ENCODE data around the gene RANBP17. TPM values are rescaled to one million over a fixed set of nuclear protein-coding genes. Genes with fewer than 3 reads are reported as not detected.
"Not testable (repeated sequence)": the region's sequence is repeated elsewhere in the genome, so short reads cannot be mapped to it uniquely, and the experiment has no call there.

RANBP17 gene
- total RNA-seq, 2 donors from 2014 or later = 5.4 to 19.8 TPM

DNA sequence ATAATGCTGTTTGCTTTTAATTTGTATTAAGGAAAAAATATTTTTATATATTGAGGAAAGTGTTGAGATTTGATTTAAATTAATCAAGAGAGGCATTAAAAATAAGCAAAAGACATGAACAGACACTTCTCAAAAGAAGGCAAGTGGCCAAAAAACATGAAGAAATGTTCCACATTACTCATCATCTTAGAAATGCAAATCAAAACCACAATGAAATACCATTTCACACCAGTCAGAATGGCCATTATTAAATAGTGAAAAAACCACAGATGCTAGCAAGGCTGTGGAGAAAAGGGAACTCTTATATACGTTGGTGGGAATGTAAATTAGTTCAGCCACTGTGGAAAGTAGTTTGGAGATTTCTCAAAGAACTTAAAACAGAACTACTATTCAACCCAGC, 45.9 kb downstream of the RANBP17 start:
- WGBS = 83% methylated on average over 1 of the region's 1 CpG
- Histone ChIP-seq H3K4me1 (replicated peaks) (no peaks in the 10 kb centered on the region), H3K4me3 (no peak overlapping the region), H3K27me3 (replicated peaks; ENCODE audit: insufficient read depth) (no peaks in the 10 kb centered on the region), H3K36me3 (no peaks in the 10 kb centered on the region), H3K27ac (no peak overlapping the region), H3K9me3 (no peaks in the 10 kb centered on the region)
- intact Hi-C loops (cut with DNase I) = no loop called here
- TF ChIP-seq, protein P1, sequence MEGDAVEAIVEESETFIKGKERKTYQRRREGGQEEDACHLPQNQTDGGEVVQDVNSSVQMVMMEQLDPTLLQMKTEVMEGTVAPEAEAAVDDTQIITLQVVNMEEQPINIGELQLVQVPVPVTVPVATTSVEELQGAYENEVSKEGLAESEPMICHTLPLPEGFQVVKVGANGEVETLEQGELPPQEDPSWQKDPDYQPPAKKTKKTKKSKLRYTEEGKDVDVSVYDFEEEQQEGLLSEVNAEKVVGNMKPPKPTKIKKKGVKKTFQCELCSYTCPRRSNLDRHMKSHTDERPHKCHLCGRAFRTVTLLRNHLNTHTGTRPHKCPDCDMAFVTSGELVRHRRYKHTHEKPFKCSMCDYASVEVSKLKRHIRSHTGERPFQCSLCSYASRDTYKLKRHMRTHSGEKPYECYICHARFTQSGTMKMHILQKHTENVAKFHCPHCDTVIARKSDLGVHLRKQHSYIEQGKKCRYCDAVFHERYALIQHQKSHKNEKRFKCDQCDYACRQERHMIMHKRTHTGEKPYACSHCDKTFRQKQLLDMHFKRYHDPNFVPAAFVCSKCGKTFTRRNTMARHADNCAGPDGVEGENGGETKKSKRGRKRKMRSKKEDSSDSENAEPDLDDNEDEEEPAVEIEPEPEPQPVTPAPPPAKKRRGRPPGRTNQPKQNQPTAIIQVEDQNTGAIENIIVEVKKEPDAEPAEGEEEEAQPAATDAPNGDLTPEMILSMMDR (IDR thresholded peaks at IDR 0.05) = no peak
- TF ChIP-seq POLR2A (IDR thresholded peaks at IDR 0.05) (no peak), POLR2AphosphoS5 (IDR thresholded peaks at IDR 0.05) (no peak)
- no peak for DNase-seq (ENCODE audit: low spot score)

DNA sequence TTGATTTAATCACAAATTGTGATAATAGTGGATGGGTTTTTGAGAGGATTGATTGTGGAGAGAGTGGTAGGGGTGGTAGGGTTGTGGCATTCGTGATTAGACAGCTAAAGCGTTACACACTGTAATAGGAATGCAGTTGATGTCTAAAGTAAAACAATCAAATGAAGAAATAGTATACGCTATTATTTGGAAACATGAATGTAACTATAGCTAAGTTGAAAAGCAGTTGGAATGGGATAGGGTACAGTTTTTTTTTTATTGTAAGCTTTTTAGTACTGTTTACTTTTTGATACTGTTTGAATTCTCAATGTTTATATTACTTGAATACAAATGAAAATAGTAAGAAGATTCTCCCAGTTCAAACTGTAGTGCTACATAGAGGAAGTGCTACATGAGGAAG, 51.8 kb downstream of the RANBP17 start:
- Histone ChIP-seq H3K36me3 (no peaks in the 10 kb centered on the region), H3K4me1 (replicated peaks) (no peaks in the 10 kb centered on the region), H3K9me3 (no peaks in the 10 kb centered on the region), H3K27ac (no peak overlapping the region), H3K4me3 (no peak overlapping the region), H3K27me3 (replicated peaks; ENCODE audit: insufficient read depth) (no peaks in the 10 kb centered on the region)
- TF ChIP-seq, protein P1 (IDR thresholded peaks at IDR 0.05) = no peak
- TF ChIP-seq POLR2AphosphoS5 (IDR thresholded peaks at IDR 0.05) = no peak
- TF ChIP-seq POLR2A (IDR thresholded peaks at IDR 0.05) = no peak
- DNase-seq (ENCODE audit: low spot score) = no peak
- 50% methylated on average over 3 of the region's 3 CpGs for WGBS
- intact Hi-C loops (cut with DNase I) = no loop called here

DNA sequence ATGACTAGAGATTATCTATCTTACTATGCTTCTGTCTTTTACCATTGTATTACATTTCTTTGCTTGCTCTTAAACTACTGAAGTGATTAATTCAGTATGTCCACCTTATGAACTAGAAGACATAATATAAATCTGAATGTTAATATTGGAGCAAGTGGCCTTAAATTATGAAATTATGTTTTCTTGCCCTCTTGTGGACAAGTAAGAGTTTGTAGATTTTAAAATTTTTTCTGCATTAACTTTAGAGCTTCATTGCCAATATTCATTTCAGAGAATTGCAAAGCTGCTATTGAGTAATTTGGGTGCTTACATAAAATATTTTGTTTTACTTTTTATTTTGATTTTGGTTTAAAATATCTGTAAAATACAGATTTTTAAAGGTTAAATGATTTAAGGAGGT, 55.3 kb downstream of the RANBP17 start:
- Histone ChIP-seq H3K9me3 (no peaks in the 10 kb centered on the region), H3K36me3 (no peaks in the 10 kb centered on the region), H3K4me1 (replicated peaks) (no peaks in the 10 kb centered on the region), H3K27ac (no peak overlapping the region), H3K27me3 (replicated peaks; ENCODE audit: insufficient read depth) (no peaks in the 10 kb centered on the region), H3K4me3 (no peak overlapping the region)
- TF ChIP-seq, protein P1 (IDR thresholded peaks at IDR 0.05) = no peak
- TF ChIP-seq POLR2A (IDR thresholded peaks at IDR 0.05) = no peak
- no peak for TF ChIP-seq POLR2AphosphoS5 (IDR thresholded peaks at IDR 0.05)
- intact Hi-C loops (cut with DNase I) = no loop called here
- DNase-seq (ENCODE audit: low spot score) = no peak

DNA sequence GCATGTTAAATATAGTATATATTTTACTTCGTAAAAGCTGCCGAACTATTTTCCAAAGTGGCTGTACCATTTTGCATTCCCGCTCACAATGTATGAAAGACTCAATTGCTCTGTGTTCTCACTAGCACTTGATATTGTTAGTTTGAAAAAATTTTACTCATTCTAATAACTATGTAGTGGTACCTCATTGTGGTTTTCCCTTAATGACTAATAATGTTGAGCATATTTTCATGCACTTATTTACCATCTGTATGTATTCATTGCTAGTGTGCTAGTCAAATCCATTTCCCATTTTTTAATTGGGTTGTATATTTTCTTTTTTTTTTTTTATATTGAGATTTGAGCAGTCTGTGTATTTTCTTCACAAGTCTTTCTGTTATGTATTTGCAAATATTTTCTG, 58.4 kb downstream of the RANBP17 start:
- Histone ChIP-seq H3K27me3 (replicated peaks; ENCODE audit: insufficient read depth) (no peaks in the 10 kb centered on the region), H3K4me1 (replicated peaks) (no peaks in the 10 kb centered on the region), H3K36me3 (no peaks in the 10 kb centered on the region), H3K27ac (no peak overlapping the region), H3K4me3 (no peak overlapping the region), H3K9me3 (no peaks in the 10 kb centered on the region)
- no peak for DNase-seq (ENCODE audit: low spot score)
- 79% methylated on average over 3 of the region's 3 CpGs for WGBS
- intact Hi-C loops (cut with DNase I) = no loop called here
- TF ChIP-seq, protein P1 (IDR thresholded peaks at IDR 0.05) = no peak
- TF ChIP-seq POLR2AphosphoS5 (IDR thresholded peaks at IDR 0.05) (no peak), POLR2A (IDR thresholded peaks at IDR 0.05) (no peak)

DNA sequence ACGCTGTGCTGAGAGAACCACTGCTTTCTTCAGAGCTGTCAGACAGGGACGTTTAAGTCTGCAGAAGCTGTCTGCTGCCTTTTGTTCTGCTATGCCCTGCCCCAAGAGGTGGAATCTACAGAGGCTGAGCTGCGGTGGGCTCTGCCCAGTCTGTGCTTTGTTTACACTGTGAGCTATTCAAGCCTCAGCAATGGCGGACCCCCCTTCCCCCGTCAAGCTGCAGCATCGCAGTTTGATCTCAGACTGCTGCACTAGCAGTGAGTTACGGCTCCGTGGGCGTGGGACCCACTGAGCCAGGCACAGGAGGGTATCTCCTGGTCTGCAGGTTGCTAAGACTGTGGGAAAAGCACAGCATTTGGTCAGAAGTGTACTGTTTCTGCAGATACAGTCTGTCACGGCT, 60.5 kb downstream of the RANBP17 start:
- intact Hi-C loops (cut with DNase I); H3K36me3 ChIP-seq; H3K4me1 ChIP-seq (replicated peaks); H3K27ac ChIP-seq; H3K9me3 ChIP-seq; DNase-seq (ENCODE audit: low spot score); H3K27me3 ChIP-seq (replicated peaks; ENCODE audit: insufficient read depth); H3K4me3 ChIP-seq: not testable (repeated sequence)
- WGBS = 47% methylated on average over 10 of the region's 10 CpGs
